NOMO-1 treated with dmso at 0.1 percent for 144 hours (cell line): ENCODE data around the gene SIM2.

Source experiments
- DNase-seq: peaks from one replicate; lab custom pipeline; 2025; ENCODE audit not compliant: unreplicated experiment; lab: John Stamatoyannopoulos, UW

Gene SIM2

GRCh38 chr21:36709868-36710728, 11.2 kb downstream of the SIM2 start:
- no peak for DNase-seq

GRCh38 chr21:36710729-36711048, 11.8 kb downstream of the SIM2 start:
- DNase-seq = no peak

GRCh38 chr21:36713746-36714145, 14.8 kb downstream of the SIM2 start:
- DNase-seq = no peak

GRCh38 chr21:36716387-36716786, 17.5 kb downstream of the SIM2 start:
- no peak for DNase-seq

DNA sequence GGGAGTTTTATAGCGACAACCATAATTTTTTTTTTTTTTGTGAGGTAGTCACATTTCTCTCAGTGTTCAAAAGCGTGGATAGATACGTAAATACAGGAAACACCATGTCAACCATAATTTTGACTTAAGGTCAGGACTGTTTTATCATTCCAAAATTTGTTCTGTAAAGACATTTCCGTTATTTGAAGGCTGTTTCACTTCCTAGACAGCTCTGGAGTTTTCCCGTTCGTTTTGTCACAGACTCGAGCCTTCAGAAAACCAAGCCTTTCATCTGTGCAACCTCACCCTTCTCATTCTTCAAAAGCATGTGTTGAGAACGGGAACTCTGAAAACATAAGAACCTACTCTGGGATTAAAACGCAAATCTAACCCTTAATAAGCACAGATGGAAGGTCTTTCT, 17.9 kb downstream of the SIM2 start:
- DNase-seq = no peak

DNA sequence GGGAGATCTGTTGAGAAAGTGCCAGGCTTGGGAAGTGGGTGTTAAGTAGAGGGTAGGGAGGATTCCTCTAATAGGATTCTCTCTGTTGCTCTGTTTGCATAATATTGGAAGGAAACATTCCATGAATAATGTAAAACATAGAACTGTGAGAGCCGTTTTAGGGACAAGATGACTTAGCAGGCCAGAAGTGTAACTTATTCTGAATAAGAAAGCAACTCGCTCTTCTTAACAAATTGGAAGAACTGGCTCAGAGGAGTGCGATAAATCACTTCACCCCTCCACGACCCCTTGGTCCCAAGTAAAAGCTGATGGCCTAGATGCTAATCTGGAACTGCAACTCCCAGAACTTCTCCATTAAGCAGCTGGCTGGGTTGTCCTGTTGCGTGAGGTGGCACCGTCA, 19.1 kb downstream of the SIM2 start:
- no peak for DNase-seq

DNA sequence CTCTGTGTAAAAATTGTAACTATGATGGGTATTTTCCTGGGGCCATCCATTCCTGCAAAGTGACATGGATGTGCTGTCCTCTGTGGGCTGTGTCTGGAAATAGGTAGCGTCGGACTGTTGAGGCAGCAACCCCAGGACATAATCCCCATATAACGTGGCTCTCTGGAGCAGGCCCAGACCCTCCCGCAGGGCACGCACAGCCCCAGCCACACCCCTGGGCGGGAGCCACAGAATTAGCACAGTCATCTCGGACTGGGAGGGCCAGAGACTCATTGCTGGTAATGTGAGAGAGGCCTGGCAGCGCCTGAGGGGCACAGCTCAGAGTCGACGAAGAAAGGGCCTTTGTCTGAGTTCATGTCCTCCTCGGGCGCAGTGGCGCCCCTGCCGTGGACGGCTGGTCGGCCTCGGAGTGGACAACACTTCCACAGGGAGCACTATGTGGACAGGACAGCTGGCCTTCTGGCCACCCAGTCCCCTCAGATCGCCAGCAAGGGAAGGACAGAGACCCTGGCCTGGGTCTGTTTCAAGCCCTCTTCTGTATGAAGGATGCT, 20.1 kb downstream of the SIM2 start:
- DNase-seq = no peak

DNA sequence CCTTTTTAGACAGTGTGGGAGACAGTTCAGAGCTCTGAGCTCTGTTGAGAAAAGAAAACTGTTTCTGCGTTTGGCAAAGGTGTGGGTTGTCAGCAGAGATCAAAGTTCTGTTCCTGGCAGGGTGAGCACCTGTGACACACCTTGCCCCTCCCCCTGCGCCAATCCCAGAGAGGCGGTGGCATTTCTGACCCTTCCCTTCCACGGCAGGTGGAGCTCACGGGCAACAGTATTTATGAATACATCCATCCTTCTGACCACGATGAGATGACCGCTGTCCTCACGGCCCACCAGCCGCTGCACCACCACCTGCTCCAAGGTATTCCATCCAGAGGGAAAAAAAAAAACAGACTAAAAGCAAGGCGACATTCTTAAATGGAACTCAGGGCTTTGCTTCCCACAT, 20.7 kb downstream of the SIM2 start:
- no peak for DNase-seq

GRCh38 chr21:36721817-36722216, 22.9 kb downstream of the SIM2 start:
- no peak for DNase-seq

GRCh38 chr21:36722370-36723368, 23.8 kb downstream of the SIM2 start:
- no peak for DNase-seq

GRCh38 chr21:36723371-36723881, 24.5 kb downstream of the SIM2 start:
- no peak for DNase-seq

- DNase-seq = no peak
Observed at GRCh38 chr21:36724660-36725059, 25.7 kb downstream of the SIM2 start.

DNA sequence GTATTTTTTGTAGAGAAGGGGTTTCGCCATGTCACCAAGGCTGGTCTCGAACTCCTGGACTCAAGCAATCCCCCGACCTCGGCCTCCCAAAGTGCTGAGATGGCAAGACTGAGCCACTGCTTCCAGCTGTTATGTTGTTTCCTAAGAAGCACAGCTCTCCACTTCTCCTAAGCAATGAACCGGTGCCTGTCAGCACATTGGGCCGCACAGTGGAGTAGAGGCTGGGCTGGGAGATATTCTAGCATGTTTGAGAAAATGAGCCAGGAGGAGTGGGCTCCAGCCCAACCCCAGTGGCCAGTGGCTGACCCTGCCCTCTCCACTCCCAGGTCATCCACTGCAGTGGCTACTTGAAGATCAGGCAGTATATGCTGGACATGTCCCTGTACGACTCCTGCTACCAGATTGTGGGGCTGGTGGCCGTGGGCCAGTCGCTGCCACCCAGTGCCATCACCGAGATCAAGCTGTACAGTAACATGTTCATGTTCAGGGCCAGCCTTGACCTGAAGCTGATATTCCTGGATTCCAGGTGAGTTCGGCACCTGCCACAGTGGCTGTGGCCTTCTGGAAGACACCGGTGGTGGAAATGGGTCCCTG, 27.0 kb downstream of the SIM2 start:
- DNase-seq = no peak

GRCh38 chr21:36727866-36728265, 29.0 kb downstream of the SIM2 start:
- DNase-seq = no peak

DNA sequence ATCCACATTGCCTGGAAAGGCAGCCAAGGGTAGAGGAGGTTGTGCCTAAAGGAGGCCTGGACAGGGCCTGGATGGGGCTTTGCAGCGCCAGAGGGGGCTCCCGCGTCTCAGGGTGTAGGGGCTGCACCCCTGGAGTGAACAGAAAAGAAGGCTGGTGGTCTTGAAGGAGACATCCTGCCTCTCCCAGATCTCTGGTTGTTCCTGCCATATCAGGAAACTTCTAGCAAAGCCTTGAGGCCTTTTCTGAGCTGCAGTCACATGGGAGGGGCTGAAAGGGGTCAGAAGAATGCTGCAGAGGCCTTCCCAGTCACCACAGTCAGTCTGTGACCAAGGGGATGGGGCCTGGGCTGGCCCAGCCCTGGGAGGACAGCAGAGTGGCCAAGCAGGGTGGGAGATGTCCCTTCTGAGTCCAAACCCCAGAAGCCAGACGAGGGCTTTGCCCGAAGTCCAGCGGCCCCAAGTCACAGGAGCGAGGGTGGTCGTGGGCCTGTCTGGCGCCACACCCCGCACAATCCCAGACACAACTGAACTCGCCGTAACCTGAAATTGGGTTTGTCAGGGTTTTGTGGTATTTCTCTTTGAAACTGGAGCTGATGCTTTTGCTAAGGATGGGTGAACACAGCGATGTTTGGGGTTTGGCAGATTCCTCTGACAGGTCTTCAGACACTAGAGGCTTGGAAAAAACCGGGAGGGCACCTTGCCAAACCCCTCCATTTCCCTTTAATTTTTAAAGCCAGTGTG, 29.6 kb downstream of the SIM2 start:
- no peak for DNase-seq

DNA sequence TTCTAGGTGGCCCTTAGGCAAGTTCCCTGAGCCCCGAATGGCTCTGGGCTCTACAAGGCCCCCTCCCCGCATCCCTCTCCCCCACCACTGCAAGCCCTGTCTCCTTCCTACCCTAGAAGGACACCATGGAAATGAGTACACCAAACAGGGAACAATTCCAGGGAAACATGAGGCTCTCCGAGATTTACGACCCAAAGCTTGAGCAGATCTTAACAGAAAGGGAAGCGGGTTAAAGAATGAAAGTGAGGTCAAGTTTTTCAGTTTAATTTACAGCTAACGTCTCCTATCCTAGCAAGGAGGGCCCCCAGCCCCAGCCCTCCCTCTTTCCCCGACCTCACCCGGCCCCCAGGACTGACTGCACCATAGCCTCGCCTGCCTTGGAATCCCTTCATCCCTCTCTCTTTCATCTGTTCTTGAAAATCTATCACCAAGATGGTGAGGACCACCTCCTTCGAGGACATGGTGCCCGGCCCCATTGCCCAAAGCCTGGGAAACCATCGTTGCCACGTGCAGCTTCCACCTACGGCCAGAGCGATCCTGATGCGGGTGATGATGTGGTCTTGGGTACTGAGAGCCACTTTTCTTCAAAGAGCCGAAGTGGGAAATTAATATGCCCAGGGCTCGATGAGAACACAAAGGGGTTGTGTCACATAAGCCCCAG, 30.5 kb downstream of the SIM2 start:
- no peak for DNase-seq

- DNase-seq = no peak
Observed at GRCh38 chr21:36730291-36731281, 31.7 kb downstream of the SIM2 start.

DNA sequence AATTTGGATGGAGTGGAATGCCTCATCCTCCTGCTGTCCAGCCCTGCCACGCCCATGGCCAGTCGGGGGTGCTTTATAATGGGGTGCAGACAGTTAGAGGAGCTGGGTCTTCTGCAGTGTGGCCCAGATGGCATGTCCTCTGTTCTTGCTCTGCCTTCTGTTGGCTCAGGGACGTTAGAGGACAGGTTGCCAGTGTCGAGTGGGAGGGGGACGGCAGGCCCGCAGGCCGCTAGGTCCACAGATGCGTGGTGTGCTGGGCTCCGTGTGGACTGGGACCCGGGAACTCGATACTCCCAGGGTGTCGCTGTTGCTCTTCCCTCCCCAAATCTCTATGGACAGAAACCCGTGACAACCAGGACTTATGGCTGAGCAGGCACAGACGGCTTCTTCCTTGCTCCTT, 33.3 kb downstream of the SIM2 start:
- no peak for DNase-seq

GRCh38 chr21:36732761-36733160, 33.8 kb downstream of the SIM2 start:
- no peak for DNase-seq
